Neutrophil (primary cell): ENCODE measurements around the gene CFAP77.

Experiments
- H3K27ac ChIP-seq: fragments of 200-600 bp; sonication (generic); 2 replicates; pipeline ENCODE4 v1.5.1; 2016; ENCODE audit warnings: mild to moderate bottlenecking, moderate library complexity
- H3K27me3 ChIP-seq: fragments of 200-600 bp; sonication (generic); 2 replicates; pipeline ENCODE4 v1.6.0; 2016; ENCODE audit warnings: mild to moderate bottlenecking
- H3K36me3 ChIP-seq: fragments of 200-600 bp; sonication (generic); 2 replicates; pipeline ENCODE4 v1.5.1; 2017
- H3K4me1 ChIP-seq, 2 experiments: fragments of 200-600 bp in 1 of 2; sonication (generic) in 1 of 2; 1 replicate in 1 of 2; 2 replicates in 1 of 2; pipeline versions ENCODE4 v1.5.1 to v1.6.1; 2013 to 2016; ENCODE audit warnings: low read depth in 1 of 2, low read length in 1 of 2, mild to moderate bottlenecking in 1 of 2, moderate library complexity in 1 of 2; ENCODE audit not compliant: control insufficient read depth in 1 of 2, insufficient read depth in 1 of 2
- H3K4me3 ChIP-seq, 2 experiments: fragments of 200-600 bp in 1 of 2; sonication (generic) in 1 of 2; 1 replicate in 1 of 2; 2 replicates in 1 of 2; pipeline ENCODE4 v1.5.1; 2013 to 2016; ENCODE audit warnings: low read depth in 1 of 2, low read length in 1 of 2, mild to moderate bottlenecking in 1 of 2, moderate library complexity in 1 of 2
- H3K9me3 ChIP-seq: fragments of 200-600 bp; sonication (generic); 2 replicates; pipeline ENCODE4 v1.5.1; 2016
- TF ChIP-seq, protein P1 (sequence below): fragments of 200-600 bp; sonication (generic); IDR thresholded peaks from 2 replicates; pipeline ENCODE4 v1.5.1; 2016; ENCODE audit warnings: antibody characterized with exemption

Gene CFAP77

DNA sequence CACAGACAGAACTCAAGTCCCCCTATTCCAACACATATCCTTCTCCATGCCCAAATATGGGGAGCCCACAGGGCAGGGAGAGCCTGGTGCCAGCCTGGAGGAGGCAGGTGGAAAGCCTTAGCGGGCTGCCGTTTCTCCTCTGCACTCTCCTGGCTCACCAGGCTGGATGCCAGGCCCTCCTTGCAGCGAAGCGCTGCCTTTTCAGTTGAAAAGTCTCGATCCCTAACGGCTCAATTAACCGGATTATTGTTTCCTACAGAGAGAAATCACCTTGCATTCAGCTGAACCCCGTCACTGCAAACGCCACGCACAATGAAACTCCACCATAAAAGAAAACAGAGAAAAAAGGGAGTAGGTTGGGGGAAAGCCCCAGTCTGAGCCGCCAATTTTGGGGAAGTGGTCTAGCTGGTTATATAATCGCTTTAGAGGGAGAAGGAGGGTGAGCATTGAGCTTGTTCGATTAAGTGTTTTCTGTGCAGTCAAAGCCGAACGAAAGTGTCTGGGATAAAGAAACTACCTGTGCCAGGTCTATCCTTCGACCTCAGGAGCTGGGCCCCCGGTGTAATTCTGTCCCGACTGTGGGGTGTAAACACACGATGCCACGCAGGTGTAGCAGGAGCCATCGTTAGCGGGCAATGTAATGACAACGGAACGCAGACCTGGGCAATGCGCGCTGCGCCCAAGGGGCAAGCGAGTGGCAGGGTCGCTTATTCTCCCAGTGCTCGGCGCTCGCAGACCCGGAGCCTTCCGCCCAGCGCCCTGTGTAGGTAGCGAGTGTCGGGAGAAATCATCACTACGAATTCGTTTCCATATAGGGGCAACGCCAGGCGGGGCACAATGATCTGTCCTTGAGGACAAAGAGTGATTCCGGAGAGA, 176.2 kb downstream of the CFAP77 start:
- H3K4me1 ChIP-seq = no peaks in the 10 kb centered on the region
- H3K4me3 ChIP-seq = no peak overlapping the region
- no peaks in the 10 kb centered on the region for H3K36me3 ChIP-seq
- no peak overlapping the region for H3K27ac ChIP-seq
- TF ChIP-seq, protein P1, sequence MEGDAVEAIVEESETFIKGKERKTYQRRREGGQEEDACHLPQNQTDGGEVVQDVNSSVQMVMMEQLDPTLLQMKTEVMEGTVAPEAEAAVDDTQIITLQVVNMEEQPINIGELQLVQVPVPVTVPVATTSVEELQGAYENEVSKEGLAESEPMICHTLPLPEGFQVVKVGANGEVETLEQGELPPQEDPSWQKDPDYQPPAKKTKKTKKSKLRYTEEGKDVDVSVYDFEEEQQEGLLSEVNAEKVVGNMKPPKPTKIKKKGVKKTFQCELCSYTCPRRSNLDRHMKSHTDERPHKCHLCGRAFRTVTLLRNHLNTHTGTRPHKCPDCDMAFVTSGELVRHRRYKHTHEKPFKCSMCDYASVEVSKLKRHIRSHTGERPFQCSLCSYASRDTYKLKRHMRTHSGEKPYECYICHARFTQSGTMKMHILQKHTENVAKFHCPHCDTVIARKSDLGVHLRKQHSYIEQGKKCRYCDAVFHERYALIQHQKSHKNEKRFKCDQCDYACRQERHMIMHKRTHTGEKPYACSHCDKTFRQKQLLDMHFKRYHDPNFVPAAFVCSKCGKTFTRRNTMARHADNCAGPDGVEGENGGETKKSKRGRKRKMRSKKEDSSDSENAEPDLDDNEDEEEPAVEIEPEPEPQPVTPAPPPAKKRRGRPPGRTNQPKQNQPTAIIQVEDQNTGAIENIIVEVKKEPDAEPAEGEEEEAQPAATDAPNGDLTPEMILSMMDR = no peak
- H3K27me3 ChIP-seq = peaks cover 100% of the 10 kb centered on the region
- no peaks in the 10 kb centered on the region for H3K9me3 ChIP-seq

DNA sequence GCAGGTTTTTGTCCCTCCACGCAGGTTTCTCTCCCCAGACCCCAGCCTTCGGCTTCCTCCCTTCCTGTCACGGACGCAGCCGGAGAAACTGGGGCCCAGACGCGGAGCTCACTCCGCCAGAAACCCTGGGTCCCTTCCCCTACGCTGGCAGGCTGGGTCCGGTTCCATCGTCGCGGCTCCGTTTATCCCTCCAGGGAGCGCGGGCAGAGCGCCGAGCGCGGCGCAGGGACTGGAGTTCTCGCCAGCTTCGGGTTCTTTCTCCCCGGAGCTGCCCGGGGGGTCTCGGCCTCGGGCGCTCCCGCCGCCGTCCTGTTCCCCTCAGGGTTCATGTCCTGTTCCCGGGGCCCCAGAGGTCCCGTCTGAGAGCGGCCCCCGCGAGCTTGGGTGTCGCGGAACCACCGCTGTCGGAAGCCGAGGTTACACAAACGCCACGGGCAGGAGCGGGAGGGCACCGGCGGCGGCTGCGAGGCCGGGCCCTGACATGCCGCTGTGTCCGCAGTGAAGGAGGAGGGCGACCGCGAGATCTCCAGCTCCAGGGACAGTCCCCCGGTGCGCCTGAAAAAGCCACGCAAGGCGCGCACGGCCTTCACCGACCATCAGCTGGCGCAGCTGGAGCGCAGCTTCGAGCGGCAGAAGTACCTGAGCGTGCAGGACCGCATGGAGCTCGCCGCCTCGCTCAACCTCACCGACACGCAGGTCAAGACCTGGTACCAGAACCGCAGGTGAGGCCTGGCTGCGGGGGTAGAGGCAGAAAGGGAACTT, 177.0 kb downstream of the CFAP77 start:
- TF ChIP-seq, protein P1 = no peak
- no peaks in the 10 kb centered on the region for H3K4me1 ChIP-seq
- no peak overlapping the region for H3K4me3 ChIP-seq
- no peaks in the 10 kb centered on the region for H3K36me3 ChIP-seq
- no peak overlapping the region for H3K27ac ChIP-seq
- H3K9me3 ChIP-seq = no peaks in the 10 kb centered on the region
- H3K27me3 ChIP-seq = peaks cover 100% of the 10 kb centered on the region

DNA sequence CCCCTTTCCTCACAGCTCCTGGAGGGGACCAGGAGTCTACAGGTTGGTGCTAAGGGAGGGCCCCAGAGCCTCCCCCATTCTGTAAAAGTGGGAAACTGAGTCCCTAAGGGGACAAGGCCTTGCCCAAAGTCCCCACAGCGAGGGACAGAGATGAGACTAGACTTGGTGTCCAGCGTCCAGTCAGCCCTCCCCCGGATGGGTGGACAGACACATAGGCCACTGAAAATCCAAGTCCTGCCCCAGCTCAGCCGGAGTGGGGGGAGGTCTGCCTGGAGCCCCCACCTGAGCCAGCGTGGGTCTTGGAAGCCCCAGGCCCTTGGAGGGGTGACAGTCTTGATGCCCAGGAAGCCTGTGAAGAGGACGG, 177.6 kb downstream of the CFAP77 start:
- no peaks in the 10 kb centered on the region for H3K36me3 ChIP-seq
- H3K4me1 ChIP-seq = no peaks in the 10 kb centered on the region
- H3K4me3 ChIP-seq = no peak overlapping the region
- no peak overlapping the region for H3K27ac ChIP-seq
- peaks cover 100% of the 10 kb centered on the region for H3K27me3 ChIP-seq
- TF ChIP-seq, protein P1 = no peak
- H3K9me3 ChIP-seq = no peaks in the 10 kb centered on the region

DNA sequence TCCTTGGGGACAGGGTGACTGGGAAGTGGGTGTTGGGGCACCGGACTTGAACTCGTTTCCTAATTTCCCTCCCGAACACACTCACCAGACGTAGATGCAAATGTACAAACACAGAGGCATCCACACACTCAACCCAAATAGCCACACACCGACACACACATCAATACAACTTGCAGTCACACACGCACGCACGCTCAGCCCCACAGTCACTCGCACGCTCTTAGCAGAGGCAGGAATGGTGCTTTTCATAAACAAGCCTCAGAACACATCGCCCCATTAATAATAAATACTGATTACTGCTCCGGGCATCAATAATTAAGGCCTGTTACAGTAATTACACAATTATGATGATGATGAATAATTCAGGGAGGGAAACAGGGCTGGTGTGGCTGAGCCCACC, 178.1 kb downstream of the CFAP77 start:
- no peaks in the 10 kb centered on the region for H3K36me3 ChIP-seq
- no peak overlapping the region for H3K4me3 ChIP-seq
- no peak overlapping the region for H3K27ac ChIP-seq
- TF ChIP-seq, protein P1 = no peak
- H3K4me1 ChIP-seq = no peaks in the 10 kb centered on the region
- no peaks in the 10 kb centered on the region for H3K9me3 ChIP-seq
- H3K27me3 ChIP-seq = peaks cover 97% of the 10 kb centered on the region

DNA sequence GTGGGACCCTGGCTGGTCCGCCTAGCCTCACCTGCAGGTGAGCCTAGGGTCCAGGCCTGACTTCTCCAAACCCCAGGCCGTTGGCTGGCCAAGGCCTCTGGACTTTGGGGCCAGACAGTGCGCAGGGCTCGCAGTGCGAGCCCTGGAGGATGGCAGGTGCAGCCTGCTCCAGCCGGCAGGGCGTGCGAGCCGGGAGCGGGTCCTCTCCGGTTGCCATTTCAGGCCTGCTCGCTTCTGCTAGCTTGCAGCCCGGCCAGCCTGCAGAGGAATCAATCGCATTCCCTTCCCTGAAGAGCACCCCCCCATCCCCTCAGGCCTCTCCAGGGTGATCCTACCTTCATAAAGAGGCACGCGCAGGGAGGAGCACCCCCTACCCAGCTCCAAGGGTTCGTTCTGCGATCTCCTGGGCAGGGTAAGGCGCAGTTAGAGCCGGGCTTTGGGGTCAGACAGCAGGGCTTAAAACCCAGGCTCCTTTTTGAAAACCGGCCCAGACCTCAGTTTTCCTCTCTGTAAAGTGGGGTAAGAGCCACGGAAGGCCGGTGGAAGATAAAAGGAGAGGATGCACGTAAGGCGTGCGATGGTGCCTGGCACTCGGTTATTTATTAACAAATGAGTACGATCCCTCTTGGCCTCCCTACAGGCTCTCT, 178.6 kb downstream of the CFAP77 start:
- TF ChIP-seq, protein P1 = no peak
- Histone ChIP-seq H3K36me3 (no peaks in the 10 kb centered on the region), H3K4me1 (no peaks in the 10 kb centered on the region), H3K9me3 (no peaks in the 10 kb centered on the region), H3K4me3 (no peak overlapping the region), H3K27me3 (peaks cover 92% of the 10 kb centered on the region), H3K27ac (no peak overlapping the region)
